ENCODE measurements around the gene P2RX7.
"Not testable (repeated sequence)": the region's sequence is repeated elsewhere in the genome, so short reads cannot be mapped to it uniquely, and the experiment has no call there.

P2RX7 gene

GRCh38 chr12:121202407-121203355 is 70.0 kb downstream of the P2RX7 start:
- DNase-seq (ENCODE audit: insufficient read length, low spot score) (no peak), FAIRE-seq (no peak)

DNA sequence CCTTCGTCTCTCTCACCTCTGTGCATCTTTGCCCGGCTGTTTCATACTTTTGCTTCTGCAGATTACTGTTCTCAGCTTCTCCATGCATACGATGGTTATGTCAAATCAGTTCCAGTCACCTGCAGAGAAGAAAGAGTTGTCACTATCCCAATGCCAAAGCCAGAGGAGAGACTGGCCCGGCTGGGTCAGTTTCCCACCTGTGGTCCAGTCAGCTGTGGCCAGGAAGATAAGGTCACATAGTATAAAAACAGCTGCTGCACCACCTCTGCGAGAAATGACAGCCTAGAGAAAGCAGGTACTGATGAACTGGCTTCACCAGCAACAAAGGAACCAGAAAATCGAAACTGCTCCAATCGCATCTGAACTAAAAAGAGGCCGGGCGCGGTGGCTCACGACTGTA is 70.8 kb downstream of the P2RX7 start:
- FAIRE-seq: no peak
- no peak for DNase-seq (ENCODE audit: insufficient read length, low spot score)

- no peak for DNase-seq (ENCODE audit: insufficient read length, low spot score)
- no peak for FAIRE-seq
These were observed 72.8 kb downstream of the P2RX7 start for GRCh38 chr12:121205491-121205890.

DNA sequence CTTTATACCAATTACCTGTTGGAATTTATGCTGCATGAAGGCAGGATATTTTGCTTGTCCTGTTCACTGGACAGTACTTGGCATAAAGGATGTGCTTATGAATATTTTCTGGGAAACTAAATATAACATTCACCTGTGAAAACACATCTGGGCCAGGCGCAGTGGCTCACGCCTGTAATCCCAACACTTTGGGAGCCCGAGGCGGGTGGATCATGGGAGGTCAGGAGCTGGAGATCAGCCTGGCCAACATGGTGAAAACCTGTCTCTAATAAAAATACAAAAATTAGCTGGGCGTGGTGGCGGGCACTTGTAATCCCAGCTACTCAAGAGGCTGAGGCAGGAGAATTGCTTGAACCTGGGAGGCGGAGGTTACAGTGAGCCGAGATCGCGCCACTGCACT is 75.9 kb downstream of the P2RX7 start:
- not testable (repeated sequence) for DNase-seq (ENCODE audit: insufficient read length, low spot score); FAIRE-seq

DNA sequence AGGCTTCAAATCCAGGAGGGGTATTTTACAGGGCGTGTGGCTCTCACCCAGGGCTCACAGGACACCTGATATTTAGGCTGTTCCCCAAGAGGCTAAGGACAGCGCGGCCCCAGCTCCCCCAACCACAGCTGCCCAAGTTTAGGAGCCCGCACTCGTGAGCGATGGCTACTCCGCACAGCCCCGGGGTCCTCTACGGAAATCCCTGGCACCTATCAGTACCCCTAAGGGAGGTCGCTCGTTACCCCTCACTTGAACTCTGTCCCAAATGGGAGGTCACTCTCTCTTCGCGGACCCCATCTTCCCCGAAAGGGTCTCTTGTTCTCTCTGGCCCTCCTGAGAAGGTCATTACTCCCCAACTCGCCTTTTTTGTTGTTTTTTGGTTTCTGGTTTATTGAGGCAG is 76.5 kb downstream of the P2RX7 start:
- DNase-seq (ENCODE audit: insufficient read length, low spot score): no peak
- no peak for FAIRE-seq

DNA sequence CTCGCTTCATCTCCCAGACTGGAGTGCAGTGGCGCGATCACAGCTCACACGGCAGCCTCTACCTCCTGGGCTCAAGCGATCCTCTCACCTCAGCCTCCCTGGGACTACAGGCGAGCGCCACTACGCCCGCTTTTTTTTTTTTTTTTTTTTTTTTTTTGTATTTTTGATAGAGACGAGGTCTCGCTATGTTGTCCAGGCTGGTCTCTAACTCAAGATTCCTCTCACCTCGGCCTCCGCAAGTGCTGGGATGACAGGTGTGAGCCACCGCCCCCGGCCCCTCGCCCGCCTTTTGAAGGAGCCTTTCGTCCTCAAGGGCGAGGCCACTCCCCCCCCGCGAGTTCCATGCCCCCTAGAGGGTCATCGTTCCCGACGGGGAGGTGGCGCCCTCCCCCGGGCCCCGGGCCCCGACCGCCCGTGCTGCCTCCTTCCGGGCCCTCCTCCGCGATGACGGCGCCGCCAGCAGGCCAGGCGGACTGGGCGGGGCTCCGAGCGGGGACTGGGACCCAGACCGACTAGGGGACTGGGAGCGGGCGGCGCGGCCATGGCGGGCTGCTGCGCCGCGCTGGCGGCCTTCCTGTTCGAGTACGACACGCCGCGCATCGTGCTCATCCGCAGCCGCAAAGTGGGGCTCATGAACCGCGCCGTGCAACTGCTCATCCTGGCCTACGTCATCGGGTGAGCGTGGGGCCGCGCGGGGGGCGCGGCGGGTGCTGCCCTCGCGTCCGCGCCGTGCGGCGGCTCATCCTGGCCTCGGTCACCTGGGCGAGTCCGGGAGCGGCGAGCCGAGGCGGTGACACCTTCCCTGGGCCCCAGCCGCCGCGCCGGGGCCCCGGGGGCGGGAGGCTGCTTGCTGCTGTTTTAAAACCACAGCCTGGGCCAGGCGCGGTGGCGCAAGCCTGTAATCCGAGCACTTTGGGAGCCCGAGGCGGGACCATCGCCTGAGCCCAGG is 77.2 kb downstream of the P2RX7 start, which contains the start of gene P2RX4:
Gene P2RX4, plus strand, starts transcription at position 506 of the 949 bp plus-strand sequence. Its CDS starts 36 bp downstream, at position 542.
- DNase-seq (ENCODE audit: insufficient read length, low spot score): peak; percentile 86
- FAIRE-seq: no peak

DNA sequence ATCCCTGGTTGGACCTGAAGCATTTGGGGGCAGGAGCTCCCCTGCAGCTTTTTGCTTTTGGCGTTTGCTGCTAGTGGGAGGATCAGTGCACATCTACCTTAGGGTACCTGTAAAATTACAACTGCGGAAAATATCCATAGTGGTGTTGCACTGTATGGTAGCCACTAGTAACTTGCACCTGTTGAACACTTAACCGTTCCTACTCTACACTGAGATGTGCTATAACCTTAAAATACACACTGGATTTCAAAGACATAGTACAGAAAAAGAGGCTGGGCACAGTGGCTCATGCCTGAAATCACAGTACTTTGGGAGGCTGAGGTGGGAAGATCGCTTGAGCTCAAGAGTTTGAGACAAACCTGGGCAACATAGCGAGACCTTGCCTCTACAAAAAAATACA is 80.2 kb downstream of the P2RX7 start:
- FAIRE-seq: no peak

DNA sequence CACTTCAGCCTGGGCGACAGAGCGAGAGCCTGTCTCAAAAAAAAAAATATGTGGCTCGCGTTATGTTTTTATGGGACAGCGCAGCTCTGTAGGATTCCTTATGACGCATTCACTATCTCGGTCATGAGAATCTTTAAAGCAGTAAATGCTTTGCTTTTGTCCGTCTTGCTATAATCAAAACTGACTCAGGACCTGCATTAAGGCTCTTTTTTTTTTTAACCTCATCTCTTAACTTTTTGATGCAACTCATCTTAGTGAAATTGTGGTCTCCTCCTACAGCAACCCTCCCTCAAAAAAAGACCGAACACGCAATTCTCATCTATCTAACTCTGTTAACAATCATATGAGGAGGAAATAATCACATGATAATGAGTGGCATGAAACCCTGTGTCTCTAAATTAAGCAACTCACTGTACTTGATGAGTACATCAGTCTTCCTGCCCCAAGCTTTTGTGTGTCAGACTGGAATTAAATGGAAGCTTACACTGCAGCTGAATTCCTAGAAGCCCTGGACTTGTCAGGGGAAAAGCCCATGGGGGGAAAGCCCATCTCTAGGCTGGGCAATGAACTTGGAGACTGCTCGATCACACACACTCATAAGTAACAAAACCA is 81.6 kb downstream of the P2RX7 start:
- DNase-seq (ENCODE audit: insufficient read length, low spot score) (no peak), FAIRE-seq (no peak)

More for the DNA sequence above, 80.2 kb downstream of the P2RX7 start:
- DNase-seq (ENCODE audit: insufficient read length, low spot score): no peak

DNA sequence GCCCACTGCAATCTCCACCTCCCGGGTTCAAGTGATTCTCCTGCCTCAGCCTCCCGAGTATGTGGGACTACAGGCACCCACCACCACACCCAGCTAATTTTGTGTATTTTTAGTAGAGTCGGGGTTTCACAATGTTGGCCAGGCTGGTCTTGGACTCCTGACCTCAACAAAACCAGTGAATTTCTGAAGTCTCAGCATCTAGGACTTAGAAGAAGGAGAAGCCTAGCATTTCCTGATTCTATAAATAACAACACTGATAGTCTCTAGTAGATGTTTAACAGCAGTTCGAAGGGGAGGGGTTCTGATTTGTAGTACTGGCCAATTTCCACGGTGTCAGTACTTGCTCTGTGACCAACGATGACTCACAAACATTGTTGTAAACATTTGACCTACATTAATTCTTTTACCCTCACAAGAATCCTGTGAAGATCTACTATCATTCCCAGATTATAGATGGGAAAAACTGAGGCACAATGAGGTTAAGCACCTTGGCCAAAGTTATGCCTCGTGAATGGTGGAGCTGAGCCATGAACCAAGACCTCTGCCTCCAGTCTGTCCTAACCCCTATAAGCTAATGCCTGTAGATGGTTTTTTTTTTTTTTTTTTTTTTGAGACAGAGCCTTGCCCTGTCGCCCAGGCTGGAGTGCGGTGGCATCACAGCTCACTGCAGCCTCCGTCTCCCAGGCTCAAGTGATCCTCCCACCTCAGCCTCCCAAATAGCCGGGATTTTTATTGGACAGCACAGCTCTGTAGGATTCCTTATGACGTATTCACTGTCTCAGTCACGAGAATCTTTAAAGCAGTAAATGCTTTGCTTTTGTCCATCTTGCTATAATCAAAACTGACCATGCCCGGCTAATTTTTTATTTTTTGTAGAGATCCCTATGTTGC is 82.4 kb downstream of the P2RX7 start:
- FAIRE-seq (no peak), DNase-seq (ENCODE audit: insufficient read length, low spot score) (peak; percentile 64)

DNA sequence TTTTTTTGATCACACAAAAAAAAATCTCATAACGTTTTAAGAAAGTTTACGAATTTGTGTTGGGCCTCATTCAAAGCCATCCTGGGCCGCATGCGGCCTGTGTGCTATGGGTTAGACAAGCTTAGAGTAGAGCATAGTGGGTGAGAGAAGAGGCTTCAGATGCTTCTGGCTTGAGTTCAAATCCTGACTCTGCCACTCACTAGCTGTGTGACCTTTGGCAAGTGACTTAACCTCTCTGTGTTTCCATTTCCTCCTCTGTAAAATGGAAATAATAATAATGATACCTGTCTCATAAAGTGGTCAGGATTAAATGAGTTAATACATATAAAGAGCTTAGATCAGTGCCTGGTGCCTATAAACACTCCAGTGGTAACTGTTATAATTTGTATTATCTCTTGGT is 83.4 kb downstream of the P2RX7 start:
- DNase-seq (ENCODE audit: insufficient read length, low spot score) (no peak), FAIRE-seq (no peak)

GRCh38 chr12:121217063-121217462 is 84.4 kb downstream of the P2RX7 start:
- DNase-seq (ENCODE audit: insufficient read length, low spot score) (no peak), FAIRE-seq (no peak)

DNA sequence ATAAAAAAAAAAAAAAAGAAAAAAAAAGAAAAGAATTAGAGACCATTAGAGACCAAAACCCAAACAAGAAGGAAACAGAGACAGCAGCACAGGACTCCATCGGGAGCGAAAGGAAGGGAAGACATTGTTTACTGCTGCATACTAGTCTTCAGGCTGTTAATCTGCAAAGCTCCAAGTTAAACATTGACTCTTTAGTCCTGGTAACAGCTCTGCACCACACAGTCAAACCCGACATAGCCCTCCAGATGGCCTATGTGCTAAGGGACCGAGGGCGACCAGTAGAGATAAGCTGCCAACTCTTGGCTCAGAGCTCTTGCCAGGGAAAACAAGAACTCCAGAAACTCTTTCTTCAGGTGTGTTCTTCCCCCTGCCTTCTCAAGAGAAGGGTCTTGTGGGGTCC is 85.1 kb downstream of the P2RX7 start:
- DNase-seq (ENCODE audit: insufficient read length, low spot score) (no peak), FAIRE-seq (no peak)

- no peak for DNase-seq (ENCODE audit: insufficient read length, low spot score)
- no peak for FAIRE-seq
These were observed 86.1 kb downstream of the P2RX7 start for GRCh38 chr12:121218588-121219352.

DNA sequence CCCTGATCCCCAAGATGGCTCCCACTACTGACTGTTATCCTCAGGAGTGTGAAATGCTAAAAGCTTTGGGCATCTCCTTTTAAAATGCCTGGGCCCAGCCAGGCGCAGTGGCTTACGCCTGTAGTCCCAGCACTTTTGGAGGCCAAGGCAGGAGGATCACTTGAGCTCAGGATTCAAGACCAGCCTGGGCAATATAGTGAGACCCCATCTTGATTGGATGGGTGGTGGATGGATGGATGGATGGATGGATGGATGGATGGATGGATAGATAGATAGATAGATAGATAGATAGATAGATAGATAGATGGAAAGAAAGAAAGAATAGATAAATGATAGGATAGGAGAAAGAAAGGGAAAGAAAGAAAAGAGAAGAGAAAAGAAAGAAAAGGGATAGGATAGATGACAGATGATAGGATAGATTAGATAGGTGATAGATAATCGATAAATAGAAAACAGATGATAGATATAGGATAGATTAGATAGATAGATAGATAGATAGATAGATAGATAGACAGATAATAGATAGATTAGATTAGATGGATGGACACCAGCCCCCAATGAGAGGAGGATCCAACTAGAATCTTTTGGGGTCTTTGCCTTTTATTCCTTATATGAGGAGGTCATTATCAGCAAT is 86.8 kb downstream of the P2RX7 start:
- DNase-seq (ENCODE audit: insufficient read length, low spot score) (no peak), FAIRE-seq (no peak)

GRCh38 chr12:121222847-121223246 is 90.2 kb downstream of the P2RX7 start:
- no peak for DNase-seq (ENCODE audit: insufficient read length, low spot score)
- FAIRE-seq: no peak

- FAIRE-seq (no peak), DNase-seq (ENCODE audit: insufficient read length, low spot score) (no peak)
These were observed 90.9 kb downstream of the P2RX7 start for GRCh38 chr12:121223292-121224285.

DNA sequence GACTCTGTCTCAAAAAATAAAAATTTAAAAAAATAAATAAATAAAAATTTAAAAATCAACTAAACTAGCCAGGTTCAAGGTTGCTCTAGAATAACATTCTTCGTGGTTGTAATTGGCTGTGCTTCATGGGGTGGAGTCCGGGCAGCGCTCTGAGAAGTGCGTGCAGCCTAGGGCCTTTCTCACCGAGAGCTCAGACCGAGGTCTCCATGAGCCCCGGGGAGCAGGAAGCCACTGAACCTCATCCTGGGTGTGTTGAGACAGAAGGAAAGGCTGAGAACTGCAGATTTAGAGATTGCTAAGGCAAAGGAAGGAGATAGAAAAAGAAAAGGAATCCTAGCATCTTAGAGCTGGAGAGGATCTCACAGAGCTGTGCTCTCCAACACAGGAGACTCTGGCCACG is 91.9 kb downstream of the P2RX7 start:
- DNase-seq (ENCODE audit: insufficient read length, low spot score) (no peak), FAIRE-seq (no peak)

All from HTR-8/SVneo (cell line).